HG02938 (cell line): ENCODE results near the gene ZNF430.
"Not testable (repeated sequence)": the region's sequence is repeated elsewhere in the genome, so short reads cannot be mapped to it uniquely, and the experiment has no call there.

ENCODE experiments used
- ATAC-seq: cut with Tn5 transposase; IDR thresholded peaks from one replicate; pipeline ENCODE4 v1.9.1; 2021; ENCODE audit warnings: mild to moderate bottlenecking, moderate library complexity; ENCODE audit not compliant: unreplicated experiment

The ZNF430 gene

DNA sequence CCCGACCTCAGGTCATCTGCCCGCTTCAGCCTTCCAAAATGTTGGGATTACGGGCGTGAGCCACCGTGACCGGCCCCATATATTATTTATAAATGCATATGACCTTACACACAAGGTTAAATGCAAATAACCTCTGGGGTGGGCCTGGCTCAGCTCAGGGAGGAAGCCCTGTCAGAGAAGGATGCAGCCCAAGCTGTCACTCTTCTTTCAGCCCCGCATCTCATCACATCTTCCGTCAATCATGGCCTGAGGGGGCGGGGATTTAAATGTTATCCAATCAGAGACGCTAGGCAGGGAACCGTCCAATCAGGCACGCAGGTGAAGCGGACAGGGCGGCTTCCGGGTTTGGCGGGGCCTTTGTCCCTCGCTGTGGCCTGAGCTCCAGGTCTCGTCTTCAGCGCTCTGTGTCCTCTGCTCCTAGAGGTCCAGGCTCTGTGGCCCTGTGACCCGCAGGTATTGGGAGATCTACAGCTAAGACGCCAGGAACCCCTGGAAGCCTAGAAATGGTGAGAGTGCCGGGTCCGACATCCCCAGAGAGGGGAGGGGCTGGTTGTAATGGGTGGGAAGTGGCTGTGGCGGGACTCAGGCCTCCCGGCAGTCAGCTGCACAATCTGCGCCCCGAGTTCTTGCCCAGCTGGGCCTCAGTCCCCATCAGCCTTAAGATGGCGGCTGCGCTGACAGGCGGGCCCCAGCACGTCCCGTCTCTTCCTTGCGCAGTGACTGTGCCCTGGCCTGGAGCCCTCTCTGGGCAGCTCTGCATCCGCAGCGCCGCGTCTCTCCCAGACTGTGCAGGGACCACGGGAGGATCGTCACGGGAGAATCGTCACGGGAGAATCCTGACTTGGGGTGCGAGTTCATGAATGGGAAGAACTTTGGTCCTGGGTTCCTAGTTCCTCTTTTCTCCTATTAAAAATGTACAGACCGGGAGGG, at the start of gene ZNF430:
Gene ZNF430, plus strand, starts transcription at position 360 of the 930 bp plus-strand sequence. Its CDS starts 144 bp downstream, at position 504.
- peak; percentile 97 for ATAC-seq

GRCh38 chr19:20992788-20993187, 27.7 kb upstream of the ZNF430 start:
- ATAC-seq = not testable (repeated sequence)

- peak; percentile 95 for ATAC-seq
Measured at GRCh38 chr19:20999731-21000352, 20.6 kb upstream of the ZNF430 start.

DNA sequence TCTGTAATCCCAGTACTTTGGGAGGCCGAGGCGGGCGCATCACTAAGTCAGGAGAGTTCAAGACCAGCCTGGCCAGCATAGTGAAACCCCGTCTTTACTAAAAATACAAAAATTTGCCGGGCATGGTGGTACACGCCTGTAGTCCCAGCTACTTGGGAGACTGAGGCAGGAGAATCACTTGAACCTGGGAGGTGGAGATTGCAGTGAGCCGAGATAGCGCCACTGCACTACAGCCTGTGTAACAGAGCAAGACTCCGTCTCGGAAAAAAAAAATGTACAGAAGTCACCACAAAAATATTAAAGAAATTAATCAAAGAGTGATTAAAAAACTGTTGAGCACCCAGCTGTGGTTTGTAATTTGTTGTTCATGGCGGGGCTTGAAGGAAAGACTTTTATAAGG, 781 bp downstream of the ZNF430 start:
- not testable (repeated sequence) for ATAC-seq

DNA sequence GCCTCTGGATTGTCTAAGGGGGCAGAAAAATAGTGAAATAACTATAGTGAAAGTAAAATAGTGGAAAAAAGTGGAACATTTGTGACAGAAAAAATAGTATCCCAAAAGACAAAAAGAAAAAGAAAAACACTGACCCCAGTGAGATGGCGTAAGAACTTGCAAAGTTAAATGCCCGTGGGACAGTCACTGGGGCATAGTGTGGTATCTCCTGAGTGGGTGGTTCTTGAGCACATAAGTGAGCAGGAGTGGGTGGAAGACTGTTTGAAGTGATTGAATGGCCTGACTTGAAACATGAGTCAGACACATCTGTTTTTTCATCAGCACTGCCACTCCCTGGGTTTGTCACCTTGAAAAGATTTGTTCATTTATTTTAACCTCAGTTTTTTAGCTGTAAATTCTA, 2.5 kb downstream of the ZNF430 start:
- no peak for ATAC-seq

- ATAC-seq = no peak
Measured at GRCh38 chr19:21023901-21024300, 3.4 kb downstream of the ZNF430 start.

DNA sequence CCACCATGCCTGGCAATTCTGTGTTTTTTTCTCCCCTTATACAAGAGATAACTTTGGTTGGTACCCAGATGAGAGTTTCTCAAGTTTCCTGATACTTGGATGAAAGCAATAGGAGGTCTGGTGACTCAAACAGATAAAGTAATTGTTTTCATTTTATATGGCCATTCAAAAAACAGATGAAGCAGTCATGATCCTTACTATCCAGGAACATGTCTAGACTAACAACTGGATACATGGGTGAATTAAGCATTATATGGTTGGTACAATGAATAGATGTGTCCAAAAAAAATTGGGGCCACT, 8.5 kb downstream of the ZNF430 start:
- ATAC-seq = no peak

- ATAC-seq = no peak
Measured at GRCh38 chr19:21045028-21045427, 24.6 kb downstream of the ZNF430 start.

DNA sequence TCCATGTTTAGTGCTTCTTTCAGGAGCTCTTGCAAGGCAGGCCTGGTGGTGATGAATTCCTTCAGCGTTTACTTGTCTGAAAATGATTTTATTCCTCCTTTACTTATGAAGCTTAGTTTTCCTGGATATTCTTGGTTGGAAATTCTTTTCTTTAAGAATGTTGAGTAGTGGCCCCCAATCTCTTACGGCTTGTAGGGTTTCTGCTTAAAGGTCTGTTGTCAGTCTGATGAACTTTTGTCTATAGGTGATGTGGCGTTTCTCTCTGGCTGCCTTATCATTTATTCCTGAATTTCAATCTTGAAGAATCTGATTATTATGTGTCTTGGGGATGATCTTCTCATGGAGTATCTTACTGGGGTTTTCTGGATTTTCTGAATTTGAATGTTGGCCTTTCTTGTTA, 26.0 kb downstream of the ZNF430 start:
- ATAC-seq = no peak

DNA sequence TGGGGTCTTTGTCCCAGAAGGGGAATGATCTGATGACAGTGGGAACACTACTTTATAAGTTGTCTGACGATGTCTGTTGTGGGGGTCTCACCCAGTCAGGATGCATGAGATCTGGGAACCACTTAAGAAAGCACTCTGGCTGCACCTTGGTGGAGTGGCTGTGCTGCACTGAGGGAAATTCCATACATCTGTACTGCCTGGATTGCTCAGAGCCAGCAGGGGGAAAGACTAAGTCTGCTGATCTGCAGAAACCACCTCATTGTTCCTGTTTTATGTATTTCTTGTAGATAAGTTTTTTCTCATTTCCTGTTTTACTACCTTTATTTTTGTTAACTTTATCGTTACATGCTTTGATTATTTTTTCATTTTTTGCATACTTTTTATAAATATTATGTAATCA, 27.3 kb downstream of the ZNF430 start:
- ATAC-seq = no peak

DNA sequence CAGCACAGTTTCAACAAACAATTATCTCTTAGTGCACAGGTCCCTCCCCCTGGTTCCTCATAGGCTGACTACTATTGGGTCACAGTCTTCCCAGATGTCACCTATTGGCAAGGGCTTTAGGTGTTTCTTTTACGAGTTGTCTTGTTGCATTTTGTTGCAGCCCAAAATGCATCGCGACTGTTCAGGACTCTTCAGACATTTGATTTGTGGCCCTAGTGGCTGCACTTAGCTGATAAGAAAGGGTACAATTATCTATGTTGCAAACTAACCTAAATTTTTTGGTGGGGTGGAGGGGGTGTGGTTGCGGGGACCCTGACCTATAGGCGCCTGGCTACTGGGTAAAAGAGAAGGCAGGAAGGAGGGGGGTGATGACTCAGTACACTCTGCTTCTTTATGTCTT, 32.4 kb downstream of the ZNF430 start:
- no peak for ATAC-seq

- ATAC-seq = no peak
Measured at GRCh38 chr19:21065336-21065735, 44.9 kb downstream of the ZNF430 start.

- peak; percentile 83 for ATAC-seq
Measured at GRCh38 chr19:21082011-21082975, 61.8 kb downstream of the ZNF430 start, which contains the start of gene ZNF714. Gene ZNF714, plus strand, starts transcription at chr19:21082203. Its CDS starts 16,066 bp downstream, at chr19:21098269.

GRCh38 chr19:21084343-21084742, 63.9 kb downstream of the ZNF430 start:
- no peak for ATAC-seq

- no peak for ATAC-seq
Measured at GRCh38 chr19:21087871-21088270, 67.4 kb downstream of the ZNF430 start.

- ATAC-seq = no peak
Measured at GRCh38 chr19:21092109-21092508, 71.7 kb downstream of the ZNF430 start.

DNA sequence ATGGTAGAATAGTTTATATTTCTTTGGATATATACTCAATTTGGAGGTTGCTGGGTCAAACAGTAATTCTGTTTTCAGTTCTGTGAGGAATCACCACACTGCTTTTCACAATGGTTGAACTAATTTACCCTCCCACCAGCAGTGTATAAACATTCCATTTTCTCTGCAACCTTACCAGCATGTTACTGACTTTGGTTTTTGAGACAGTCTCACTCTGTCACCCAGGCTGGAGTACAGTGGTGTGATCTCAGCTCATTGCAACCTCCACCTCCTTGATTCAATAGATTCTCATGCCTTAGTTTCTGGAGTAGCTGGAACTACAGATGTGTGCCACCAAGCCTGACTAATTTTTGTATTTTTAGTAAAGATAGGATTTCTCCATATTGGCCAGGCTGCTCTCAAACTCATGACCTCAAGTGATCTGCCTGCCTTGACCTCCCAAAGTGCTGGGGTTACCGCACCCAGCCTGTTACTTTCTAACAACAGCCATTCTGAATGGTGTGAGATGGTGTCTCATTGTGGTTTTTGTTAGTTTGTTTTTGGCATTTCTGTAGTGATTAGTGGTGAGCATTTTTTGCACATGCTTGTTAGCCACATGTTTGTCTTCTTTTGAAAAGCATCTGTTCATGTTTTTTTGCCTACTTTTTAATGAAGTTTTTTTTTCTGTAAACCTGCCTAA, 74.0 kb downstream of the ZNF430 start:
- no peak for ATAC-seq

DNA sequence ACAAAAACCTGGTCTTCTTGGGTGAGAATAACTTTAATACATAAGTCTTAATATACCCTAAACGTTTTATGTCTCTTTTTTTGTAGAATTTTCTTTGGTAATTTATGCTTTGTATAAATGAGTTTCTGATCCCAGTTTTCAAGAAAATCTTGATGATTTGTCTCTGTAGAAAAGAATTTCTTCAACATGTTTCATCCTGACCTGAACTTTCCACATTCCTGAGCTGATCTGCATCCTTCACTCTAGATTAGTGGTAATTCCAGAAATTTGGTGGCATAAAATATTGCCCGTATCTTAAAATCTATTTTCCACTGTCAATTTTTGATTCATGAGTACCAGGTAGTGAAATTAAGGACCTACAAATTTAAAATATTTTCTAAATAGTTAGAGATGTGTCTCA, 77.8 kb downstream of the ZNF430 start:
- ATAC-seq = no peak

DNA sequence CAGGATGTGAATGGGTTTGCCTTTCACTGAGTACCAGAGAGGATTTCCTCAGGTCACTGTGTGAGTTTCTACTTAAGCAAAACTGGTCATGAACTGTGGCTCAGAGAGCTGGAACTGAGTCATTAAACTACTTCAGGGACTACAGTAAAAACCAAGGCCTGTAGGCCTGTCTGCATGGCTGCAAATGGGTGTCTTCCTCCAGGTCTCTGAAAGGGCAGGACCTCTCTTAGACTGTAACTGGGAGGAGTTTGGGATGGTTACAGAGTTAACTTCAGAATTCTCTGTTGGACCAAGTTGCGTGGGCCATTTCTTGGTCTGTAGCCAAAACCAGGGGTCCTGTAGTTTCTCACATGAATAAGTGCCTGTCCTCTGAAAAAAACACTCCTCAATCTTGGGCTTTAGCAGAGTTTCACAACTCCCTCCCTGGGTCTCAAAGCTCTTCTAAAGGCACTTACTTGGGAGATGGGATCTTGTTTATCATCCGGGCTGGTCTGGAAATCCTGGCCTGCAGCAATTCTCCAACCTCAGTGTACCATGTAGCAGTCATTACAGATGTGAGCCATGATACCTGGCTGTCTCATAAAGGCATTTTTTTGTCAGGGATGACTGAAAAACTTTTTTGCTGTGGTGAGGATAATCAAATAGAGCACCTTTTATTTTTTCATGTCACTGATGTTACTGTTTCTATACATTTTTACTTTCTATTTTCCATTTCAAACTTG, 81.2 kb downstream of the ZNF430 start:
- no peak for ATAC-seq

DNA sequence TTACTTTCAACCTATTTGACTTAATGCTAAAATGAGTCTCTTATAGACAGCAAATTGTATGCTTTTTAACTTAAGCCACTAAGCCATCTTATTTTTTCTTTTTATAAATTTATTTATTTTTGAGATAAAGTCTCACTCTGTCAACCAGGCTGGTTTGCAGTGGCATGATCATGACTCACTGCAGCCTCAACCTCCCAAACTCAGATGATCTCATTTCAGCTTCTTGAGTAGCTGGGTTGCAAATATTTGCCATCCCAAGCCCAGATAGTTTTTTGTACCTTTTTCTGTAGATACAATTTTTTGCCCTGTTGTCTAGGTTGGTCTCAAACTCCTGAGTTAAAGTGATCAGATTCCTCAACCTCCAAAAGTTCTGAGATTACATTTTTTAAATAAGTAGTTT, 88.7 kb downstream of the ZNF430 start:
- ATAC-seq = no peak
